WERI-Rb-1 (cell line): Measurements from ENCODE around the gene GANAB.
A peak's percentile ranks its signal among the peaks of the same experiment; 100 is the strongest.
"Not testable (repeated sequence)": the region's sequence is repeated elsewhere in the genome, so short reads cannot be mapped to it uniquely, and the experiment has no call there.

Source experiments
- DNase-seq: peaks from one replicate; pipeline ENCODE4 v3.0.0-alpha.2; 2020
- H3K27ac ChIP-seq: fragments of 250-450 bp; sonication (Bioruptor Pico); 2 replicates; pipeline ENCODE4 v1.5.1; 2020; ENCODE audit warnings: mild to moderate bottlenecking, moderate library complexity
- H3K27me3 ChIP-seq: fragments of 250-450 bp; sonication (Bioruptor Pico); 2 replicates; pipeline ENCODE4 v1.5.1; 2021; ENCODE audit warnings: mild to moderate bottlenecking, low read depth, moderate library complexity; ENCODE audit not compliant: insufficient read depth, severe bottlenecking
- H3K36me3 ChIP-seq: fragments of 250-450 bp; sonication (Bioruptor Pico); 2 replicates; pipeline ENCODE4 v1.5.1; 2020; ENCODE audit warnings: mild to moderate bottlenecking, moderate library complexity
- H3K4me3 ChIP-seq: 2 replicates; pipeline ENCODE4 v1.5.1; 2011; ENCODE audit warnings: low read depth, mild to moderate bottlenecking, control low read depth, low read length
- H3K9me3 ChIP-seq: fragments of 250-450 bp; sonication (Bioruptor Pico); 2 replicates; pipeline ENCODE4 v1.5.1; 2021; ENCODE audit warnings: mild to moderate bottlenecking, moderate library complexity; ENCODE audit not compliant: severe bottlenecking
- TF ChIP-seq, protein P1 (sequence below): IDR thresholded peaks from 2 replicates; pipeline ENCODE4 v1.5.1; 2011; ENCODE audit warnings: low read depth, mild to moderate bottlenecking, control low read depth, inconsistent platforms, low read length

GANAB gene

DNA sequence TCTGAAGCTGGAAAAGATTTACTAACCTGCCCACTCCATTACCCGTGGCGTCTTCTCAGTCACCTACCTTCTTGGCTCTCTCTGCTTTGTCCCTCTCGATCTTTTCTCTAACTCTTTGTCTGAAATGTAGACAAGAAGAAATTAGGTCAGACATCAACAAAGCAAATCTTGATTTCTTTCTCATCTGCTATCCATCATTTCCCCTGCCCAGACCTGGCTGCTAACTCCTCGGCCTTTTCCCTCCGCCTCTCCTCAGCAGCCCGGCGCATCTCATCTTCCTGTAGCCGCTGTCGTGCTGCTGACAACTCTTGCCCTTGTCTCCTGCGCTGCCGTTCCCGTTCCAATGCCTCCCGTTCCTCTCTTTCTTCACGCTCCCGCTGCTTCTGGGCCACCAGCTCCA is 31.3 kb upstream of the GANAB start:
- no peak for DNase-seq
- Histone ChIP-seq H3K36me3 (peaks cover 53% of the 10 kb centered on the region), H3K27me3 (no peaks in the 10 kb centered on the region), H3K9me3 (no peaks in the 10 kb centered on the region), H3K4me3 (no peak overlapping the region), H3K27ac (no peak overlapping the region)
- TF ChIP-seq, protein P1, sequence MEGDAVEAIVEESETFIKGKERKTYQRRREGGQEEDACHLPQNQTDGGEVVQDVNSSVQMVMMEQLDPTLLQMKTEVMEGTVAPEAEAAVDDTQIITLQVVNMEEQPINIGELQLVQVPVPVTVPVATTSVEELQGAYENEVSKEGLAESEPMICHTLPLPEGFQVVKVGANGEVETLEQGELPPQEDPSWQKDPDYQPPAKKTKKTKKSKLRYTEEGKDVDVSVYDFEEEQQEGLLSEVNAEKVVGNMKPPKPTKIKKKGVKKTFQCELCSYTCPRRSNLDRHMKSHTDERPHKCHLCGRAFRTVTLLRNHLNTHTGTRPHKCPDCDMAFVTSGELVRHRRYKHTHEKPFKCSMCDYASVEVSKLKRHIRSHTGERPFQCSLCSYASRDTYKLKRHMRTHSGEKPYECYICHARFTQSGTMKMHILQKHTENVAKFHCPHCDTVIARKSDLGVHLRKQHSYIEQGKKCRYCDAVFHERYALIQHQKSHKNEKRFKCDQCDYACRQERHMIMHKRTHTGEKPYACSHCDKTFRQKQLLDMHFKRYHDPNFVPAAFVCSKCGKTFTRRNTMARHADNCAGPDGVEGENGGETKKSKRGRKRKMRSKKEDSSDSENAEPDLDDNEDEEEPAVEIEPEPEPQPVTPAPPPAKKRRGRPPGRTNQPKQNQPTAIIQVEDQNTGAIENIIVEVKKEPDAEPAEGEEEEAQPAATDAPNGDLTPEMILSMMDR: no peak

DNA sequence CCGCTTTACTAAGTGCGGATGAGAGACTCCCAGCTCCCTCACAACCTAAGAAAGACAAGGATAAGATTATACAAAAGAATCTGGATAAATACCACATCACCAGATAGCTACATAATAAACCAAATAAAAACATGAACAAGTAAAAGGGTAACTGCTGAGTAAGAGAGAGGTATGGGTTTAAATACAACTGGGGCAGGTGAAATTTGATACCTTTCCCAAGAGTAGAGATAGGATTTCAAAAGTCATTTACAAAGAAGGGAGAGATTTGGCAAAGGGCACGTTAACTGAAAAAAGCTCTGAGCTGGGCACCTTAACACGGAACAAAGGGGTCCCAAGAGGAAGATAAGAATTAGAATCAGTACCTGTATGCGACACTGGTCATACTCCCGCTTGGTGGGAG is 30.7 kb upstream of the GANAB start:
- Histone ChIP-seq H3K36me3 (peaks cover 56% of the 10 kb centered on the region), H3K27me3 (no peaks in the 10 kb centered on the region)

DNA sequence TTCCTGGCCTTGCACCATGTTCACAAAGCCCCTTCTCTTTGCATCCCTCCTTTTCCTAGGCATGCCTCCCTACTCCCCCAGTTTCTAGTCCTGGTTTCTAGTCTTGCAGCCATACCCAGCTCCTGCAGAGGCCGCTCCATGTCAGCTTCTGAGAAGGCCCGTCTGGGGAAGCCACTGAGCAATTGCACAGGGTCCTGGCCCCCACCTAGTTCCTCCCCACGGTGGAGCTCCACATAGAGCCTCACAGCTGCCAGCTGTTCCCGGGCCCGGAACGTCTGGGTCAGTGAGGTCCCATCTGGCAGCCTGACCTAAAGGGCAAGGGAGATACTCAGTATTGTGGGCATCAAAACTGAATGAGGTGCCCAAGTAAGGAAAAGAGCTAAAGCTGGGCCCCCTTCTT is 30.3 kb upstream of the GANAB start:
- Histone ChIP-seq H3K9me3 (no peaks in the 10 kb centered on the region), H3K36me3 (peaks cover 58% of the 10 kb centered on the region), H3K4me3 (no peak overlapping the region), H3K27ac (peak overlapping the region; percentile 39; the same call in 1 of the 2 replicates), H3K27me3 (no peaks in the 10 kb centered on the region)
- TF ChIP-seq, protein P1: peak; percentile 19; the same call in 1 of the 2 replicates
- no peak for DNase-seq

More for the DNA sequence above, 30.7 kb upstream of the GANAB start:
- no peak for DNase-seq
- Histone ChIP-seq H3K4me3 (no peak overlapping the region), H3K9me3 (no peaks in the 10 kb centered on the region), H3K27ac (peak overlapping the region; percentile 39; the same call in 1 of the 2 replicates)
- TF ChIP-seq, protein P1: no peak

DNA sequence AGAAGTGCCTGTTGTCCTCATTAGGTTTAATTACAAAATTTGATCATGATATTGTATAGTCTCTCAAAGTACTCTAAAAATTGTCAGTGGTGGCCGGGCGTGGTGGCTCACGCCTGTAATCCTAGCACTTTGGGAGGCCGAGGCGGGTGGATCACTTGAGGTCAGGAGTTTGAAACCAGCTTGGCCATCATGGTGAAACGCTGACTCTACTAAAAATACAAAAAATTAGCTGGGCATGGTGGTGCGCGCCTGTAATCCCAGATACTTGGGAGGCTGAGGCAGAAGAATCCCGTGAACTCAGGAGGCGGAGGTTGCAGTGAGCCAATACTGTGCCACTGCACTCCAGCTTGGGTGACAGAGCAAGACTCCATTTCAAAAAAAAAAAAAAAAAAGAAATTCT is 29.0 kb upstream of the GANAB start:
- H3K4me3 ChIP-seq, DNase-seq, H3K27me3 ChIP-seq, H3K9me3 ChIP-seq, H3K27ac ChIP-seq: not testable (repeated sequence)
- H3K36me3 ChIP-seq: peaks cover 61% of the 10 kb centered on the region

DNA sequence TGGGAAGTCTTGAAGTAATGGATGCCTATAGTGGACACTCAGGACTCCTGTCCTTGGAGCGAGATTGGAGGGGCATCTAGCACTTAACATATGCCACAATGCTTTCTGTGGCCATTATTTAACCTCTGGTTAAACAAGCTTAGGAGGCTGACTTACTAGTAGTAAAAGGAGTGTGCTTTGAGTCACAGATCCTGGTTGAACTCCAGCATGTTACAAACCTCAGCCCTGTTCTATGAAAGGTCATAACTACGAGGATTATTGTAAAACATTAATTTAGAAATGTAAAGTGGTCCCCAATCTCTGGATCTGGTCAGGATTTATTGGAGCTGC is 26.7 kb upstream of the GANAB start:
- Histone ChIP-seq H3K27ac (peak overlapping the region; percentile 38), H3K27me3 (no peaks in the 10 kb centered on the region), H3K9me3 (no peaks in the 10 kb centered on the region), H3K36me3 (peaks cover 58% of the 10 kb centered on the region), H3K4me3 (no peak overlapping the region)
- TF ChIP-seq, protein P1: no peak
- no peak for DNase-seq

DNA sequence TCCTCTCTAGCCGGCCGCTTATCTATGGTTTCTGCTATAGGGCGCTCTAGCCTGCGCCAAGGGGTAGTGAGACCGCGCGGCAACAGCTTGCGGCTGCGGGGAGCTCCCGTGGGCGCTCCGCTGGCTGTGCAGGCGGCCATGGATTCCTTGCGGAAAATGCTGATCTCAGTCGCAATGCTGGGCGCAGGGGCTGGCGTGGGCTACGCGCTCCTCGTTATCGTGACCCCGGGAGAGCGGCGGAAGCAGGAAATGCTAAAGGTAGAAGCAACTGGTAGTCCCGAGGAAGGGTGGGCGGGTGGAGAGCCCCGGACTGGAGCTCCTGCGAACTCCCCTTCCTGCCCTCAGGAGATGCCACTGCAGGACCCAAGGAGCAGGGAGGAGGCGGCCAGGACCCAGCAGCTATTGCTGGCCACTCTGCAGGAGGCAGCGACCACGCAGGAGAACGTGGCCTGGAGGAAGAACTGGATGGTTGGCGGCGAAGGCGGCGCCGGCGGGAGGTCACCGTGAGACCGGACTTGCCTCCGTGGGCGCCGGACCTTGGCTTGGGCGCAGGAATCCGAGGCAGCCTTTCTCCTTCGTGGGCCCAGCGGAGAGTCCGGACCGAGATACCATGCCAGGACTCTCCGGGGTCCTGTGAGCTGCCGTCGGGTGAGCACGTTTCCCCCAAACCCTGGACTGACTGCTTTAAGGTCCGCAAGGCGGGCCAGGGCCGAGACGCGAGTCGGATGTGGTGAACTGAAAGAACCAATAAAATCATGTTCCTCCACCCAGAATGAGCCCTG is 25.4 kb upstream of the GANAB start, which contains the start of the genes LBHD1 and UQCC3:
Gene LBHD1, minus strand, starts transcription at position 660 of the 782 bp plus-strand sequence. CDS start 2,236 bp downstream, outside the sequence.
Gene UQCC3, plus strand, starts transcription at position 66 of the 782 bp plus-strand sequence. Its CDS starts 73 bp downstream, at position 139.
- Histone ChIP-seq H3K27me3 (no peaks in the 10 kb centered on the region), H3K4me3 (peak within 1 kb of the TSS; percentile 93), H3K27ac (peak within 1 kb of the TSS; percentile 88), H3K9me3 (no peaks in the 10 kb centered on the region), H3K36me3 (peaks cover 58% of the 10 kb centered on the region)
- DNase-seq: peak; percentile 88
- TF ChIP-seq, protein P1: no peak
